Kidney capillary endothelial cell (primary cell): ENCODE results near the gene SHROOM3.

ENCODE experiments used
- DNase-seq: peaks from one replicate; pipeline ENCODE4 v3.0.0-alpha.2; 2018; ENCODE audit warnings: low spot score

Gene SHROOM3

DNA sequence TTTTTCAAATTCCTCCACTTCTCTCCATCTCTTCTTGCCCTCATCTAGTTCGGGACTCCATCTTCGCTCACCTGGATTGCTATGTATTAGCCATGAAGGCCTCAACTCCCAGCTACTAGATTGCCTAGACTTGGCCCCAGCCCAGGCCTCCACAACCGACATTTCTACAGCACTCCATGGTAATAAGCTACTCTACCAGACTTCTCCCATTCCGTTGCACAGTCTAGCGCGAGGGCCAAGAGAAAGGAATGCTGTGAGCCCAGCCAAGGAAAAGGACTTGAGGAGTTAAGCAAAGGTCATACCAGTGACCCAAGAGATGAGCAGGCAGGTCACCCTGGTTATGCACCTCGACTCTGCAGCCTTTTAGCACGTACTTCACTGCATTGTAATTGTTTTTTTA, 387.3 kb downstream of the SHROOM3 start:
- no peak for DNase-seq

DNA sequence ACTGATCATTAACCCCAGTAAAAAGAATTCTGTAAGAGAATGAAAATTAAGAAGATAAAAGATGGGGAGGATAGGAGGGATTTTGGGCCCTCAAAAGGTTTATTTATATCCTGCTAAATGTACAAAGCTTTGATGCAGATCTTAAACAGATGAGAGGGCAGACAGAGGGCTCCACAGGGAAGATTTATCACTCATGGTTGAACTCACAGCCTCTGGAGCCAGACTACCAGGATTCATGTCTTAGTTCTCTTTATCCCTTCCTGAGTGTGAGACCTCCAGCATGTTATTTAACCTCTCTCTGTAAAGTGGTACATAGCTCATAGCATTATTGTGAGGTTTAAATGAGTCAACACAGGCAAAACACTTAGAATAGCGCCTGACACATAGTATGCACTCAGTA, 388.5 kb downstream of the SHROOM3 start:
- peak; percentile 19 for DNase-seq

DNA sequence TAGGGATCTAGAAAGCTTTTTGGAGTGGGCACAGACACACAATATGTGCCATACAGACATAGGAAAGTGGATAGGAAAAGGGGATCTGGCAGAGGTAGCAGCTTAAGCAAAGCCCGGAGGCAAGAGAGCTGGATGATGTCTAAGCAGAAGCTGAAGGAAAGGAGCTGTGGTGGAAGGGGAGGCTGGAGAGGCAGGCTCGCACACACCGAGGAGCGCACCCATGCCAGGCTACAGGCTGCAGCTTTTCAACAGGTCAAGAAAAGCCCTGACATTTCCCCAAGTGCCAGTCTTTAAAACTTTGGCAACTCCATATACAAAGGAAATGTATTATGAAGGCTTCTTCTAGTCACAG, 395.6 kb downstream of the SHROOM3 start:
- DNase-seq, result no peak

DNA sequence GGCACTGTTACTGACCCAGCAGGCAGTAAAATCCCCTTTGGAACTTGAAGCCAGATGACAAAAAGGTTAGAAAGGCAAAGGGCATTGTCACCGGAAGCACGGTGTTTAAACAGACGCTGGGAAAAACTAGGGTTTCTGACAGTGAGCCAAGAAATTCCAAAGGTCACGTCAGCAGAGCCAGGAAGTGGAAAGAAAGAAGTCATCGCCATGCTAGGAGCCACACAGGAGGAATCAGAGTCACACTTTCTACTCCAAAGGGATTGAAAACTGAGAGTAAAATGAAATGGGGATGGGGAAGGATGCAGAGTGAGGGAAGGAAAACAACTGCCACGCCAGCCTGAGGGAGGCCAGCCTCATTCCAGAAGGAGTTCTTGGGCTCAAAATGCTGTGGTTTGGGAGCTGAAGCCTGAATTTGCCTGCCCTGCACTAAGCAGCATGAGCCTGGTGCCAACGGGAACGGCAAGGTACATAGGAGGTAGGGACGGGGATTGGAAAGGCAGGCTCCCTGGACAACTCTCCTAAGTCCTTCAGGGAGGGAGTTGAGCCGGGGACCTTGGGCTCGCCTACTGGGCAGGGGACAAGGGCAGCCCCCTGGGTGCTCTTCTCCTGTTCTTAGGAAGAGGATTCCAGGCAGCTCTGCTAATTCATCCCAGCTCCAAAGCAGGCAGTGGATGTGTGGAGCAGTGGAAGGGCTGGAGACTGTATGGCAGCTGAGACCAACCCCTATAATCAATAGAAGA, 396.1 kb downstream of the SHROOM3 start:
- DNase-seq, result peak; percentile 97

DNA sequence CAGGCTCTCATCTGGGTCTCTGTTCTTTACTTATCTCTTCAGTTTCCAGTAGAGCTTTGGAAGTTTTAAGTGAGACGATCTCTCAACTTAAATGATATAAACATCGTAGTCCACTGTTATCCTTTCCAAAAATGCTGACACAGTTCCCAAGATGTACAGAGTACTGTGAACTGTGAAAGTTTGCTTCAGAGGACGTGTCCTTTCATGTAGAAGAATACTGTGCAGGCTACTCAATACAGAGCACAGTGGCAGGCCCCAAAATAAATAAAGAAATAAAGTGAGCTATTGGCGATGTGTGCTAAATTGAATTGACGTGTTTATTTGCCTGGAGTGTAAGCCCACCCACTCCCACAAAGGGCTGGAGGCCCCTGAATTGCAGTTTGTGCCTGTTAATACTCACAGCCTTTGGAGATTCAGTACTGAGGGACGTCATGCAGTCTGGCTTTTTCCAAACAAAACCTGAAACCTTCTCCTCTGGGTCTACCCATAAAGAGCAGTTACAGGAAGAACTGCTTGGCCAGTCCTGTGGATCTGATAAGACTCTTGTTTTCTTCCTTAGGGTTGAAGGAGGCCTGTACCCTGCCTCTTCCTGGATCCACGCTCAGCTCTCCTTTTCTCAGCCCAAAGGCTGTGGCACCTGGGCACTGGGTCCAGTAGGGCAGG, 396.8 kb downstream of the SHROOM3 start:
- DNase-seq, result no peak
